HG03354 (cell line): ENCODE measurements around the gene ECI2.
"Not testable (repeated sequence)": the region's sequence is repeated elsewhere in the genome, so short reads cannot be mapped to it uniquely, and the experiment has no call there.

Experiments used
- ATAC-seq: cut with Tn5 transposase; IDR thresholded peaks from one replicate; pipeline ENCODE4 v1.9.1; 2021; ENCODE audit warnings: mild to moderate bottlenecking; ENCODE audit not compliant: unreplicated experiment, poor library complexity, severe bottlenecking

ECI2 gene

GRCh38 chr6:4153514-4153985 is 18.2 kb upstream of the ECI2 start:
- ATAC-seq = peak; percentile 63

GRCh38 chr6:4145083-4145482 is 9.7 kb upstream of the ECI2 start:
- no peak for ATAC-seq

GRCh38 chr6:4139272-4139671 is 3.9 kb upstream of the ECI2 start:
- no peak for ATAC-seq

GRCh38 chr6:4138186-4138585 is 2.8 kb upstream of the ECI2 start:
- ATAC-seq = no peak

- no peak for ATAC-seq
Measured at GRCh38 chr6:4136354-4136831, 1.0 kb upstream of the ECI2 start.

GRCh38 chr6:4135665-4136353 is 434 bp upstream of the ECI2 start:
- peak; percentile 73 for ATAC-seq

GRCh38 chr6:4133941-4134838 is 1.2 kb downstream of the ECI2 start:
- no peak for ATAC-seq

- no peak for ATAC-seq
Measured at GRCh38 chr6:4130357-4130987, 4.9 kb downstream of the ECI2 start.

- no peak for ATAC-seq
Measured at GRCh38 chr6:4129446-4129845, 5.9 kb downstream of the ECI2 start.

GRCh38 chr6:4128748-4129147 is 6.6 kb downstream of the ECI2 start:
- no peak for ATAC-seq

- ATAC-seq = no peak
Measured at GRCh38 chr6:4128072-4128471, 7.3 kb downstream of the ECI2 start.

- ATAC-seq = no peak
Measured at GRCh38 chr6:4125933-4126864, 9.2 kb downstream of the ECI2 start.

GRCh38 chr6:4125500-4125899 is 9.9 kb downstream of the ECI2 start:
- no peak for ATAC-seq

GRCh38 chr6:4124351-4124750 is 11.0 kb downstream of the ECI2 start:
- no peak for ATAC-seq

GRCh38 chr6:4115741-4116140 is 19.6 kb downstream of the ECI2 start:
- no peak for ATAC-seq

- ATAC-seq = no peak
Measured at GRCh38 chr6:4114123-4114522, 21.3 kb downstream of the ECI2 start.

- ATAC-seq = no peak
Measured at GRCh38 chr6:4113649-4114048, 21.7 kb downstream of the ECI2 start.

GRCh38 chr6:4112366-4112765 is 23.0 kb downstream of the ECI2 start:
- no peak for ATAC-seq

GRCh38 chr6:4109363-4109815 is 26.0 kb downstream of the ECI2 start:
- not testable (repeated sequence) for ATAC-seq
